GM19238 (cell line): Measurements from ENCODE around the gene MTO1.
A peak's percentile ranks its signal among the peaks of the same experiment; 100 is the strongest.
"Not testable (repeated sequence)": the region's sequence is repeated elsewhere in the genome, so short reads cannot be mapped to it uniquely, and the experiment has no call there.

Source experiments
- DNase-seq: peaks from one replicate; pipeline ENCODE4 v3.0.0; 2011; ENCODE audit warnings: low spot score; ENCODE audit not compliant: insufficient read length

Gene MTO1

GRCh38 chr6:73504160-73504559, 42.6 kb downstream of the MTO1 start:
- no peak for DNase-seq

DNA sequence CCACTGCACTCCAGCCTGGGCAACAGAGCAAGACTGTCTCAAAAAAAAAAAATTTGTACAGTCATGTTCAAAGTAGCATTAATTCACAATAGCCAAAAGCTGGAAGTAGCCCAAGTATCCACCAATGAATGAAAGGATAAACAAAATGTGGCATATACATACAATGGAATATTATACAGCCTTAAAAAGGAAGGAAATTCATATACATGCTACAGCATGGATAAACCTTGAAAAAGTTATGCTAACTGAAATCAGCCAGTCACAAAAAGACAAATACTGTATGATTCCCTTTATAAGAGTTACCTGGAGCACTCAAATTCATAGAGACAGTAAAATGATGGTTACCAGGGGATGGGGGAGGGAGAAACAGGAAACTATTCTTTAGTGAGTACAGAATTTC, 43.6 kb downstream of the MTO1 start:
- DNase-seq: no peak

DNA sequence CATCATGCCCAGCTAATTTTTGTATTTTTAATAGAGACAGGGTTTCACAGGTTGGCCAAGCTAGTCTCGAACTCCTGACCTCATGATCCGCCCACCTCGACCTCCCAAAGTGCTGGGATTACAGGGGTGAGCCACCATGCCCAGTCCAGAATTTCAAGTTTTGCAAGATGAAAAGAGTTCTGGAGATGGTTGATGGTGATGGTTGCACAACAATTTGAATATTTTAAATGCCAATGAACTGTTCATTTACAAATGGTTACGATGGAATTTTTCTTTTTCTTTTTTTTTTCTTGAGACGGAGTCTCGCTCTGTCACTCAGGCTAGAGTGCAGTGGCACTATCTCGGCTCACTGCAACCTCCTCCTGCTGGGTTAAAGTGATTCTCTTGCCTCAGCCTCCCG, 44.2 kb downstream of the MTO1 start:
- DNase-seq: not testable (repeated sequence)

- no peak for DNase-seq
Measured at GRCh38 chr6:73506246-73506645, 44.7 kb downstream of the MTO1 start.

DNA sequence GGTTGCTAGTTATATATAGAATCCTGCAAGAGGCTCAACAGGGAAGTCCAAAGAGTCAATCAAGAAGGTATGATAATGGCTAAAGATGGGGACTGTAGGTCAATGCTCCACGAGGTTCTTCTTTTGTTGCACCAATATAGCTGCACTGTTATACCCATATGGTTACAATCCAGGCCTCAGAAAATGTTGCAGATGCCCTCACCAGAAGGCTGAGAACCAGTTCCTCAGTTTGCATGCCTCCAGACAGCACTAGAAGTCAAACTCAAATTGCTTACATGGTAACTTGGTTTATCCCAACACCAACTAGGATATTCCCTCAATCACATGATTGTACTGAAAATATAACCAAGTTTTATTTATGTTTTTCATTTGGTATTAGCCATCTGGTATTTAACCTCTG, 47.2 kb downstream of the MTO1 start:
- DNase-seq: no peak

DNA sequence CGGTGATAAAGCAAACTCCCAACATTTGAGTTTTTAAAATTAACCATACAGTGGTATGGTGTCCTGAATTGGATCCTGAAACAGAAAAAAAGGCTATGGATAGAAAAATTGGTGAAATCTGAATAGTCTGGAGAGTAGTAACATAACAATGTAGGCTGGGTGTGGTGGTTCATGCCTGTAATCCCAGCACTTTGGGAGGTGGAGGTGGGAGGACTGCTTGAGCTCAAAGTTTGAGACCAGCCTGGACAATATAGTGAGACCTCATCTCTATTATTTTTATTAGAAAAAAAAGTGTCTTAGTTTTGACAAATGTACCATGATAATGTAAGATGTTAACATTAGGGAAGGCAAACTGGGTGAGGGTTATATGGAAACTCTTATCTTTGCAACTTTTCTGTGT, 48.3 kb downstream of the MTO1 start:
- no peak for DNase-seq

DNA sequence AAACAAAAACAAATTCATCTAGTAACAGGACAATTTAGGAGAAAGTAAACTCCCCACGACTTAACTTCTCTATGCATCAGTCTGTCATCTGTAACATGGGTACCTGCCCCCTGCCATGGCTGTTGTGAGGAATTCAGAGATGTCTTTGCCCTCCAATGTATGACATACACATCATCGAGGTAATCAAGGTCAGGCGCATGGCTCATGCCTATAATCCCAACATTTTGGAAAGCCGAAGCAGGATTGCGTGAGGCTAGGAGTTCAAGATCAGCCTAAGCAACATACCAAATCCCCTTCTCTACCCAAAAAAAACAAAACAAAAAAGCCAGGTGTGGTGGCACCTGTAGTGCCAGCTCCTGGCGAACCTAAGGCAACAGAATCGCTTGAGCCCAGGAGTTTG, 50.3 kb downstream of the MTO1 start:
- no peak for DNase-seq

GRCh38 chr6:73513496-73513854, 51.9 kb downstream of the MTO1 start:
- DNase-seq: no peak

- DNase-seq: no peak
Measured at GRCh38 chr6:73514746-73515110, 53.2 kb downstream of the MTO1 start.

- DNase-seq: no peak
Measured at GRCh38 chr6:73515204-73515655, 53.7 kb downstream of the MTO1 start.

DNA sequence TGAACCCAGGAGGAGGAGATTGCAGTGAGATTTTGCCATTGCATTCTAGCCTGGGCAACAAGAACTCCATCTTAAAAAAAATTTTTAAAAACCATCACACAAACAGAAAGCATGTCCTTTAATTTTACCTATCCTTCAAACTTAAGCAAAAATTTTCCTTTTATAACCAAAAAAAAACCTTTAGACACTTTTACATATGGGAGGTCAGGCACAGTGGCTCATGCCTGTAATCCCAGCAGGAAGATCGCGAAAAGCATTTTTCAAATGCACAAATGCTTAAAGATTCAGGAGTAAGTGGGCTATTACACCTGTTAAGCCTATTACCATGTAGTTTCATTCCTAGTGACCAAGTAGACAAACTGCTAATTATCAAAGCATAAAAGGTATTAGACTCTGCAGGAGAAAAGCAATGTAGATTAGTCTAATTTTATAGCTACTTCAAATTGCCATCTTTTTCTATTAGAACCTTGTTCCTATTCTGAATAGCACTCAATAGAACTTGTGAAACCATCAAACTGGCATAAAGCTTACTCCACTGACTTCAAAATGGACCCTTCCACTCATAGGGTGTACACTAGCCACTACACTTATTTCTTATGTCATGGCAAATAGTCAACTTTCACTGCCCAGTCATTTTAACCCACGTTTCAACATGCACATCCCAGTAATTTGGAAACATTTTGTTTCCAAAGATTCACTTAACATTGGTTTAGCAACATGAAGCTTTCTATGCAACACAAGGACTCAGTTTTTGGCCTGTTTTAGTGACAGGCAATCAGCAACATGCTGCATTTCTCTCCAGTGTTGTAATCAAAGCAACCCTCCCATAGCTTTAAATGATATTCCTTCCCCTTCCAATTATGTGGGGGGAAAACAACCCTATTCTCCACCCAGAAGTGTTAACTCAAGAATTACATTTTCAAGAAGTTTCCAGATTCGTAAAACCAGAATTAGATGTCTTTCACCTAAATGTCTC, 55.3 kb downstream of the MTO1 start:
- DNase-seq: no peak

GRCh38 chr6:73518100-73518981, 56.8 kb downstream of the MTO1 start:
- not testable (repeated sequence) for DNase-seq

DNA sequence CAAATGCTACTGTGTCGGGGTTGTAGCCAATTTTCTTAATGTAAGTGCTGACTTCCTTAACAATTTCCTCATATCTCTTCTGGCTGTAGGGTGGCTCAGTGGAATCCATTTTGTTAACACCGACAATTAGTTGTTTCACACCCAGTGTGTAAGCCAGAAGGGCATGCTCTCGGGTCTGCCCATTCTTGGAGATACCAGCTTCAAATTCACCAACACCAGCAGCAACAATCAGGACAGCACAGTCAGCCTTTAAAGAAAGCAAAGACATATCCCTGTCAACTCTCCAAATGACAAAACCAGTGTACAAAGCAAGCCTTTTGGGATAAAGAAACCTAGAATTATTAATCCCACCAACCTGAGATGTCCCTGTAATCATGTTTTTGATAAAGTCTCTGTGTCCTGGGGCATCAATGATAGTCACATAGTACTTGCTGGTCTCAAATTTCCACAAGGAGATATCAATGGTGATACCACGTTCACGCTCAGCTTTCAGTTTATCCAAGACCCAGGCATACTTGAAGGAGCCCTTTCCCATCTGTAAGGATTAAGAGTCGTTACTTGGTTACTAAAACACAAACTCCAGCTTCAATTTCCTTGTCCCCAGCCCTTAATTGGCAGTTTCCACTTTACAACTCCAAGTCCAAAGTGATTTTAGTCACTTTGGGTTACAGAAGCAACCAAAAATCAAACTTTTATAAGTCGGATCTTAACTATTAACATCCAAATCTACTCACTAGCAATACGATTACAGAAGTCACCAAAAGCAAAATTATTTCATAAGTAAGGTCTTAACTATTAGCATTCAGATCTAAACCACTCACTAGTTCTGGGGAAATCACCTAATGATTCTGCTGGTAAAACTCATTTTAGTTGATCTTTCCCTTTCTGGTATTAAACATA, 57.7 kb downstream of the MTO1 start:
- DNase-seq: not testable (repeated sequence)

- DNase-seq: peak; percentile 32
Measured at GRCh38 chr6:73519926-73520687, 58.6 kb downstream of the MTO1 start.

GRCh38 chr6:73520688-73521350, 59.3 kb downstream of the MTO1 start, which contains the start of gene EEF1A1:
Gene EEF1A1 (minus strand): TSS chr6:73521032. CDS start chr6:73520026, 1,006 bp downstream.
- peak; percentile 71 for DNase-seq

- peak; percentile 22 for DNase-seq
Measured at GRCh38 chr6:73521351-73521985, 59.9 kb downstream of the MTO1 start.

GRCh38 chr6:73523434-73524123, 62.0 kb downstream of the MTO1 start:
- peak; percentile 32 for DNase-seq

GRCh38 chr6:73525546-73526330, 64.2 kb downstream of the MTO1 start:
- DNase-seq: no peak
